GM19372 (cell line): ENCODE measurements around the gene PTPRN2.
"Not testable (repeated sequence)": the region's sequence is repeated elsewhere in the genome, so short reads cannot be mapped to it uniquely, and the experiment has no call there.

ENCODE experiments used
- ATAC-seq: cut with Tn5 transposase; IDR thresholded peaks from one replicate; pipeline ENCODE4 v1.9.1; 2021; ENCODE audit warnings: mild to moderate bottlenecking, low read depth, moderate library complexity; ENCODE audit not compliant: unreplicated experiment

The PTPRN2 gene

DNA sequence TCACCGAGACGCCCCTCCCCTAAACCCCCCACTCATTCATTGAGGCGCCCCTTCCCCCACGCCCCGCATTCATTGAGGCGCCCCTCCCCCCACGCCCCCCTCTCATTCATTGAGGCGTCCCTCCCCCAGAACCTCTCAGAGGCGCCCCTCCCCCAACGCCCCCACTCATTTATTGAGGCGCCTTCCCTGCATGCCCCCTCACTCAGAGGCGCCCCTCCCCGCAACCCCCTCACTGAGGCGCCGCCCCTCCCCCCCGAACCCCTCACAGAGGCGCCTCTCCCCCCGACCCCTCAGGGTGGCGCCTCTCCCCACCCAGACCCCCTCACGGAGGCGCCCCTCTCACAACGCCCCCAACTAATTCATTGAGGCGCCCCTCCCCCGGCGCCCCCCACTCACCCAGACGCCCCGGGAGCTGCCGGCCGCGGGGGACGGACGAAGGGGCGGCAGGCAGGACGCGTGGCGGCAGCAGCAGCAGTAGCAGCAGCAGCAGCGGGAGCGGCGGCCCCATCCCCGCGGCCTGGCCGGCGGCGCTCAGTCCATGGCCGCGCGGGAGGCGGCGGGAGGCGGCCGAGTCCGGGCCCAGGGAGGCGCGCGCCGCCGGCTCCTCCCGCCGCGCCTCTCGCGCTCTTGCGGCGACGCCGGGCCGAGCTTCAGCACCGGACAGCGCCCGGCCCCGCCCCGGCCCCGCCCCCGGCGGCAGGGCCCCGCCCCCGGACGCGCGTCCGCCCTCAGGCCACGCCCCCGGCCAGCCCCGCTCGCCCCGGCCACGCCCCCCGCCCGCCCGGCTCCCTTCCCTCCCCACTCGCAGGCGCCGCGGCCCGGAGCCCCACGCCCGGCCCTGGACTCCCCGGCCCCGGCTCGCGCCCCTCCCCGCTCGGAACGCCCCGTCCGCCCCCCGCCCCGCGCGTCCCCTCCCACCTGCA is at the start of gene PTPRN2:
PTPRN2 (minus strand) TSS at position 662 of the 923 bp plus-strand sequence.
- peak; percentile 60 for ATAC-seq

DNA sequence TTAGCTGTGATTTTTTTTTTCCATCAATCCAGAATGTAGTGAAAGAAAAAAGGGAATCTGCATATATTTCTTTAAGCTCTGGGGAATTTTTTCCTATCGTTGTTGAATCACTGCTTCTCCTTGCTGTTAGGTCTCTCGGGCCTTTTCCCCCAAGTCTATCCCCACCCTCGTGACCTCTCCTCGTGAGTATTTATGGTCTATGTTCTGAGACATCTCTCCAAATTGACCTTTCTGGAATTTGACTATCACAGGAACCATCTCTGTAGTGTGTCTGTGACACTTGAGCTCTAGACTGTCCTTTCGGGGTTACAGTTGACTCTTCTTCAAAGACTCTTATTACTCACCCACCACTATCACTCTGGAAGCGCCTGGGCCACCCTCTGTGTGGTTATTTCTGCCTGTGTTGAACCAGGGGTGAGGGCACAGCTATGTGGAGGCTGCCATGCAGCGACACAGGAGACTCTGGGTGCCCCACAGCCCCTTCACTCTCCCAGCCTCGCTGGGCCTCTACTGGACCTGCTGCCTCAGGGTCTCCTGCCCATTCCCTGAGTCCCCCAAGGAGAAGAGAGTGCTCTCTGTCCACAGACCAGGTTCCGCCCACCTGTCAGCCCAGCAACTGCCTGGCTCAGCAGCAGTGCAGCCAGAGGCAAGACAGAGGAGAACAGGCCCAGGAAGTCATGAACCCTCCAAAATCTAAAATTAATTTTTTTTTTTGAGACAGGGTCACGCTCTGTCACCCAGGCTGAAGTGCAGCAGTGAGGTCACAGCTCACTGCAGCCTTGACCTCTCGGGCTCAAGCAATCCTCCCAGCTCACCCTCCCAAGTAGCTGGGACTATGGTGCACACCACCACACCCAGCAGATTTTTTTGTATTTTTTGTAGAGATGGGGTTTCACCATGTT is 45.7 kb upstream of the PTPRN2 start:
- no peak for ATAC-seq

DNA sequence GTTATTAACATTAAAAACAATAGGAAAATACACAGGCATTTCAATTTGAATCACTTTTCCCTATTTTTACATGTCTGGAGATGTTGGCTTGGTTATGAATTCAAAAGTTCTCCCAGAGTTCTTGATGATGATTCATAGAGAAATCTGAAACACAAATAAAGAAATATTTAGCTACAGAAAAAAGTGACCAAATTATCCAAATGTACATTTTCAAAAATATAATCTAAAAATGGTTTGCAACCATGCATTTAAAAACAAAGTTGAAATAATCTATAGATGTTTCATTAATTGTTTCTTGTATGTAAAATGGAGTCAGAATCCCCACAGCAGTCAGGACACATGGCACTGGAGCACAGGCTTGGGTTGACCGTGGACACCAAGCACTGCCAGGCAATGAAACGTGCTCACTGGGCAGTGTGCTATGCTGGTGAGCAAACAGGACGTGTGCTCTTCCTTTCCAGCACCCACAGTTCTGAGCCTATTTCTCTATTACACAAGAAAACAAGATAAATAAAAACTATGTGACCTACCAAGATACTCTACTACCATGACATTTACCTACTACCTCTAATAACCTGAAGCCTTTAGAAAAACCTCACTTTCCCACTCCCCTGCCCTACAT is 44.1 kb upstream of the PTPRN2 start:
- no peak for ATAC-seq

DNA sequence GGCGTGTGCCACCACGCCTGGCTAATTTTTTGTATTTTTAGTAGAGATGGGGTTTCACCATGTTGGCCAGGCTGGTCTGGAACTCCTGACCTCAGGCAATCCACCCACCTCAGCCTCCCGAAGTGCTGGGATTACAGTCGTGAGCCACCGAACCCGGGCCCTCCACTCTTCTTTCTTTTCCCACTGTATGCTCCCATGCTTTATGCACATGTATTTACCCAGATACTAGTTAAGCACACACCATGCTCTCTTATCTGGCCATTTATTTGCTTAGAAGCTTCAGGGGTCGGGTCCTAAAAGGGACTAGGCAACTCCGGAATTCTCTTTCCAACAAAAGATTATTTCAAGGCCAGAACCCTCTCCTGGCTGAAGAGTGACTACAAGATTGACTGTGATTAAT is 38.7 kb upstream of the PTPRN2 start:
- not testable (repeated sequence) for ATAC-seq

DNA sequence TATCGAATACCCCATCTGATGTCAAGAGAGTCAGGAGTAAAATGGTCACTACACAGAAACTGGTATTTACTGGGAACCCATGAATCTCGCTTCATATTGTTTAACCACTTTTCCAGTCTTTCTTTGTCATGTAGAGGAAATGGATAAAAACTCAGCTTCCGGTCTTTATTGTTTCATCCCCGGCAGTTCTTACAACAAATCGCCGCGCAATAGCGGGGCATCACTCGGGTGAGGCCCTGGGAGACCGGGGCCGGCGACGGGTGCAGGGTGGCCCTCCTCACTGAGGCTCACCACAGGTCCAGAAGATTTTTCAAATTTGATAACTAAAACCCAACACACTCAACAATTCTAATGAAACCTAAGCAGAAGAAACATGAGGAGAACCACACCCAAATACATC is 35.6 kb upstream of the PTPRN2 start:
- no peak for ATAC-seq

DNA sequence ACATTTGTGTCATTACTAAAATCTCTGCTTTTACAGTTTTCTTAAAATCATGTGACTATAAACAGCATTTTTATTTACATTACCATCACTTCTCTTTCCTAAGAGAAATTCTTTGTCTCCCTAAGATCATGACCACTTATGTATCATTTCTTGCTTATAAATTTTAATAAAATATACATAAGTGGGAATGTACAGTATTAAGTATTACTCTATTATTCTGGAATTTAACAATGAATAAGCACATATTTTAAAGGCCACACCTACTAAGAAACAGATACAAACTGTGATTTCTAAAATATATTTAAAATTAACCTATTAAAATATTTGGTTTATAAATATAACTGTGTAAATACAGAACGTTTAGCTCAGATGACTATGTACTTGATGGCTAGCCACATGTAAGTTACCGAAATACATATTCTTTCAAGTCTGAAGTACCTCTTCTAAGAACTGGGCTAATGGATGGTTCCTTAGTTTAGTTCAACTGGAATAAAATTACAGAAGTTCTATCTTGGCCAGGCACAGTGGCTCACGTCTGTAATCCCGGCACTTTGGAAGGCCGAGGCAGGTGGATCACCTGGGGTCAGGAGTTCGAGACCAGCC is 33.3 kb upstream of the PTPRN2 start:
- ATAC-seq, result no peak

DNA sequence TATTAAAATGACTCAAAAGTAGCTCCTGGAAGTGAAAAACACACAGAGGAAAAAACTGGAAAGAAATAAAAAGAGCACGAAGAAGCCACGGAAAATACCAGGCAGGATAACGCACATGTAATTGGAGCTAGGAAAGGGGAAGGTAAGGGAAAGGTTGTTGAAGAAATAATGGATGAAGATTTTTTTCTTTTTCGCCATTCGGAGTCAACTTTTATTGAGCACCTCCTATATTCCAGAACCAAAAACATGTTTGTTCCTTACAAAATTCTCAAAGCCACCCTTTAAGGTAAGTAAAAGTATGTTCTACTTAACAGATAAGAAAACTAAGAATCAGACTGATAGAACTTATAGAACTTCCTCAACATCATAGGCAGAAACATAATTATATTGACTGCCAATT is 32.8 kb upstream of the PTPRN2 start:
- no peak for ATAC-seq

DNA sequence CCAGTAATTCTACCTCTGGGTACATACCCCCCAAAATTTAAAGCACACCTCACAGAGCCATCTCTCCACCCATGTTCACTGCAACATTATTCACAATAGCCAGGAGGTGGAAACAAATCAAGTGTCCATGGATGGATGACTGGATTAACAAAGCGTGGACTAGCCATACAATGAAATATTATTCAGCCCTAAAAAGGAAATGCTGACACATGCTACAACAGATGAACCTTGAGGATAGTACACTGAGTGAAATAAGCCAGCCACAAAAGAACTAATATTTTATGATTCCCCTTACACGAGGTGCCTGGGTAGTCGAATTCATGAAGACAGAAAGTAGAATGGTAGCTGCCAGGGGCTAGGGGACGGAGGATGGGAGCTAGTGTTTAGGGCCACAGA is 31.1 kb upstream of the PTPRN2 start:
- ATAC-seq, result no peak

DNA sequence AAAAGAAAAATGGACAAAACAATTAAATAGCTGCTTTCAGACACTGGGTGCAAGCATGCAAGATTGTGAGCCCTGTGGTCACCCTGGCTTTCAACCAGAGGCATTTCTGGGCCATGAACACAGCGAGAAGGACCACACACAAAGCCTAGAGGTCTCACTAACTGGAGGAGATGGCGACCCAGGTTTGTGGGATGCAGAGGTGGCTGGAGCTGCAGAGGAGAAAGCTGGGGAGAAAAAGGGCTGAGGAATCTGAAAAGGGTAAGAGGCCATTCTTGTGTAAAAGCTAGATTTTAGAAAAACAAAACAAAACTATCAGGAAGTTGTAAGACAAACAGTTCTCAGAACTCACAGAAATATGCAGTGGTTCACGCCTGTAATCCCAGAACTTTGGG is 30.1 kb upstream of the PTPRN2 start:
- ATAC-seq, result no peak

DNA sequence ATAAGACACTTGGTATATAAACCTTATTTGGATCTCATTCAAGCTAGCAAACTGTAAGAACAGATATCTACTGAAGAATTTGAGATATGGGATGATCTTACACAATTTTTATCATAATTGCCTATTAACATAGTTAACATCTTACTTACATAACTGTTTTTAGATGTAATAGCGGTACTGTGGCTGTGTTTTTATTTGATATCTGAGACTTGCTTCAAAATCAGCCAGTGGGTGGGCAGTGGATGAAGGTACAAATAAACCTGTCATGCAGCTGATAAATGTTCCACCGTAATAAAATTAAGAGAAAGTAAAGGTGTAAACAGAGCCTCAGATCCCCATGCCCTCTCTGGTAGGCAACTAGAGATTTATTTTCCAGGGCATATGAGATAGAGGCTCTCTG is 28.4 kb upstream of the PTPRN2 start:
- no peak for ATAC-seq

DNA sequence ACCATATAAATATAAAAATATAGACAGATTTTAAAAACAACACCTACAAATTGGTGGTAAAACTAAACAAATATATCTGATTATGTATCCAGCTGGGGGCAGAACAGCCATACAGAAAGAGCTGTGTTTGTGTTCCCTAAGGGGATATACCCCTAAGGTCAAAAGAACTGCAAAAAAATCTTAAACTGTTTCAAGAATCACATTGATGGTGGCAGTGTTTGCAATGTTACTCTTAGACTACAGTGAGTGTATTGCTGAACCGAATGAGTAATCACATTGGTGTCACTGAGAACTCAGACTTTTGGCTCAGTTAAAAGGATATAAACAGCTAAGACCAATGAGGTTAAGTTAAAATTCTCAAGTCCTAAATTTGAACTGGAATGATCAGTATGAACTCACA is 27.1 kb upstream of the PTPRN2 start:
- ATAC-seq, result no peak

DNA sequence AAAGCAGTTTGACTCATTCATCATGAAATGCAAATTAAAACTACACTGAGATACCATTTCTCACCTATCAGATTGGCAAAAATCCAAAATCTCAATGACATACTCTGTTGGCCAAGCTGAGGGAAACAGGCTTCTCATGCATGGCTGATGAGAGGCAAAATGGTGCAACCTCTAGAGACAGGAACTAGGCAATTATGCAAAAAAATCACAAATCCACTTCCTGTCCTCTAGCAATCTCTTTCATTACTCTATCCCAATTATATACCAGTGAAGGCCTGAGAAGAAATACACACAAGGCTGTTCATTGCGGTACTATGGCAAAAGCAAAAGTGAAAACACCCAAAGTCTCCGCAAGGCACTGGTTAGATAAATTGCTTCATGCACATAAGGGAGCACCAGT is 25.9 kb upstream of the PTPRN2 start:
- ATAC-seq, result peak; percentile 84

DNA sequence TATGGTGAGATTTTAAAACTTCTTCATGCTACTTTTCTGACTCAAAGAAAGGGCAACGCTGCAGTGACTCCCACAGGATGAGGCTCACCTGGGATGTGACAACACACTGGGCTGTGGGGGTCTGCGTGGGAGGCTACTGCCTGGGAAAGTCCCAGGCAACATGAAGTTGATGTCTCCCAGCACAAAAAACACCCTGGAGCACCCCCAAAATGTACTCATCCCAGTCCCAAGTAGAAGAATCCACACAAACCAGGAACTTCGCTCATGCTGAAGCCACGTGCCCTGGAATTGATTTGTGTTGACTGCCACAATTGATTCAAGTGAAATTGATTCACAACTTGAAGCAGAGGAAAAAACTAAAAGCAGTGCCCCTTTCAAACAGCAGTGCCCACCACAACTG is 24.9 kb upstream of the PTPRN2 start:
- ATAC-seq, result no peak

DNA sequence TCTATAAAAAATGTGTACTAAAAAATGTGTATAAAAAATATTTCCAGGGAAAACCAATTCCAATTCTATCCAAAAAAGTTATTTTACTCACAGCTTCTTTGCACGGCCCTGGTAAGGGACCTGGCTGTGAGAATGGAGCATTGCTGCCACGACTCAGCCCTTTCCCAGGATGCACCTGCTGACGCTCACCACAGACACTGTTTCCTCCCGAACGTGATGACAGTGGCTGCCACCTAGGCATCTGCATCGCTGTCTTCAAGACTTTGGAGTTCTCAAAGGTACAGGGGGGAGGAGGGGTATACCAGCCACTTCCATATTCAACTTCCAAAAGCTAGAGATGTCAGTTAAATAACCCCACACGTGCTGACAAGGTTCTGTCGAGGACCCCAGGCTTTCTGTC is 23.9 kb upstream of the PTPRN2 start:
- ATAC-seq, result no peak

DNA sequence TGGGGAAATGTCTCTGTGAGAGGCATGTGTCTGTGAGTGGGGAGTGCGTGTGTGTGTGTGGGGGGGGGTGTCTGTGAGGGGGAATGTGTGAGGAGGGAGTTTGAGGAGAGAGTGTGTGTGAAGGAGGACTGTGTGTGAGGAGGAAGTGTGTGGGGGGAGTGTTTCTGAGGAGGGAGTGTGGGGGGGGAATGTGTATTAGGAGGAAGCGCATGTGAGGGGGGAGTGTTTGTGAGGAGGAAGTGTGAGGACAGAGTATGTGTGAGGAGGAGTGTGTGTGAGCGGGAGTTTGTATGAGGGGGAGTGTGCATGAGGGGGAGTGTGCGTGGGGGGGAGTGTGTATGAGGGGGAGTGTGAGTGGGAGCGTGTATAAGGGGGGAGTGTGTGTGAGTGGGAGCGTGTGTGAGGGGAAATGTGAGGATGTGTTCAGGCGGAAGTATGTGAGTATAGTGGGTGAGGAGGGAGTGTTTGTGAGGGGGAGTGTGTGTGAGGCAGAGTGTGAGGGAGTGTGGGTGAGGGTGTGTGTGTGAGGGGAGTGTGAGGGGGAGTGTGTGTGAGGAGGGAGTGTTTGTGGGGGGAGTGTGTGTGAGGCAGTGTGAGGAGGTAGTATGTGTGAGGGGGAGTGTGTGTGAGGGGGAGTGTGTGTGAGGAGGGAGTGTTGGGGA is 21.8 kb upstream of the PTPRN2 start:
- ATAC-seq, result no peak

DNA sequence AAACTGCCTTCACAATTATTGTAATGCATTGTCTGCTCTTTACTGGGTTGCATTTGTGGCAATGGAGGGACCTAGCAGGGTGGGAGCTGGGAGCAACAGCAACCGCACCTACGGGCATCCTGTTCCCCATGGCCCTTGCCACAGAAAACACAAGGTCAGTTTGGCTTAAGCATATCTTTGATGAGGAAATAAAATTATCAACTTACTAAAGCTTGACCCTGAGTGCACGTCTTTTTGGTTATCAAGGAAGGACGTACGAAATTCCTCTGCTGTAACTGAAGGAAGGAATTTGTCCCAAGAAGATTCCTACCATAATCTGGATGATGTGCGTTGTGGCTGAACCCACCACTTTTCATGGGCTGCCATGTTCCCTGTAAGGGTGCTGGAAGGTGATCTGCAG is 19.9 kb upstream of the PTPRN2 start:
- ATAC-seq, result no peak

DNA sequence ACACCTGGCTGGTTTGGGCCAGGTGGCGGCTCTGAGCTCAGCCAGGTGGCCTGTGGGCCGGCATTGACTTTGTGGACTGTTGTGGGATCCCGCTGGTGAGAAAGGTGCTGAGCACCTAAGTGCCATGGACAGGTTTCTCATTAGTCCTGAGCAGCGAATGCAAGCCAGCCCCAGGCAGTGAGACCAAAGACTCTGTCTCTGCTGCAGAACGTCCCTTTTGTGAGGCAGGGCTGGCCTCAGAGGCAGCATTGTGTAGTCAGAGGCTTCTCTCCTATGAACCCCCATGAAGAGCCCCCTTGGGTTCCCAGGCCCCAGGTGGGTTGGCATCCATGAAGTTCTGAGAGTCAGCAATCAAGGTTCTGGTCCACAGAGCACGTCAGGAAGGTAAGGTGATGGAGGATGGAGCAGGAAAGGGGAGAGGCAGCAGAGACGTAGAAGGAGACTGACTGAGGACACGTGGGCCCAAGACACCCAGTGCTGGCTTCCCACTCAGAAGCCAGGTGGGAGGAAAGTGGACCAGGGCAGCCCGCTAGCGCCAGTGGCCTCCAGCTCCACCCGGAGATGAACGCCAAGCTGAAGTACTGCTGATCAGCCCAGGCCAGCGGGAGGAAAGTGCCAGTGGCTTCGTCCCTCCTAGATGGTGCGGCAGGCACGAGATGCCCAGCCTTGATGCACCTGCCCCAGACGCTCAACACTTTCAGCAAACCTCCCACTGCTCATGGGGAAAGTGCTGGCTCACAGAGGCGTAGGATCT is 19.2 kb upstream of the PTPRN2 start:
- ATAC-seq, result no peak

DNA sequence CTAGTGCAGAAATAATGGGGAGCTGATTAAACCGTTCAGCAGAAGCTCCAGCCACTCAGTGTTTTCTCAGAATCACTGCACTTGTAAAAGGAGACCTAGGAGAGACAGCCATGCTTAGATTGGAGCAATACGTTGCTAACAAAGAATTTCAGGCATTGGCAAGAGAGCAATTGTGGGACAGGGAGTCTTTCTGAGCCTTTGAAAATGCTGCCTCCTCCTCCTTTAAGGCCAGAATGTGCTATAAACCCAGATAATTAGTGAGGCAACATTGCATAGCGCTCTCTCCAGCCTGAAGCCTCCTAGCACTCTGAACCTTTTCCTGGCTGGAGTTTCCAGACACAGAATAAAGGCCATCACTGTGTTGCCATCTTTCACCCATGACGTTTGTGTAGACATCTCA is 18.5 kb upstream of the PTPRN2 start:
- no peak for ATAC-seq
